C1 segment of cervical spinal cord (tissue), 14 donors: ENCODE measurements around the gene PSAT1.
A peak's percentile ranks its signal among the peaks of the same experiment; 100 is the strongest.
"Not testable (repeated sequence)": the region's sequence is repeated elsewhere in the genome, so short reads cannot be mapped to it uniquely, and the experiment has no call there.

ENCODE experiments used
- DNase-seq, 14 donors: peaks; one replicate each; lab custom pipeline; 2025; lab: John Stamatoyannopoulos, UW

PSAT1 gene

DNA sequence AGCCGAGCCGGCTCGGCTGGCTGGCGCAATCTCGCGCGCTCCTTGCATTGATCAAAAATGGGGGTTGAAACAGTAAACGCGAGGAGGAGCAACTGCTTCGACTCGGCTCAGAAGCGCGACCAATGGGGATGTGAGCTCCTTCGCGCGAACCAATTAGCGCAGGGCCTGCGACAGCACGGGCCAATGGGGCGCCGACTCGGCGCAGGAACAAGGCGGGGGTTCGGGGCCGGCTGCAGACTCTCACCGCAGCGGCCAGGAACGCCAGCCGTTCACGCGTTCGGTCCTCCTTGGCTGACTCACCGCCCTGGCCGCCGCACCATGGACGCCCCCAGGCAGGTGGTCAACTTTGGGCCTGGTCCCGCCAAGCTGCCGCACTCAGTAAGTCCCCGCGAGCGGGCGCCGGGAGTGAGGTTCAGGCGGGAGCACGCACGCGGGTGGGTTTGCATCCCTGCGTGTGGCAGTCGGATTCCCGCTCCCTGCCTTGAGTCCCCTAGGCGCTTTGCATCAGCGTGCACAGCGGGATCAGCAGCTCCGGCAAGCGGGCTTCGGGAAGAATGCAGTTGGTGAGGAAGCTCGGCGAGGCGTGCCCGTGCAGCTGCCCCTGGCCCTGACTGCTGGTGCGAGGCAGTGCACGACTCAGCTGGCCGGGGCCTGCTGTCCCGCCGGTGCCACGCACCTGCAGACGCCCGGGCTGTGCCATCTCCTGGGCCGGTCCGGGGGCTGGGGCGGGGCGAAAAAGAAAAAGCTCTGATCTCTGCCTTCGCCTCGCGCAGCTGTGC is at the start of gene PSAT1:
TSS of gene PSAT1 (plus strand) at position 233 of the 779 bp plus-strand sequence. CDS start at position 319, 86 bp downstream.
- DNase-seq, result peak; percentile 41 to 93 (median 84)

DNA sequence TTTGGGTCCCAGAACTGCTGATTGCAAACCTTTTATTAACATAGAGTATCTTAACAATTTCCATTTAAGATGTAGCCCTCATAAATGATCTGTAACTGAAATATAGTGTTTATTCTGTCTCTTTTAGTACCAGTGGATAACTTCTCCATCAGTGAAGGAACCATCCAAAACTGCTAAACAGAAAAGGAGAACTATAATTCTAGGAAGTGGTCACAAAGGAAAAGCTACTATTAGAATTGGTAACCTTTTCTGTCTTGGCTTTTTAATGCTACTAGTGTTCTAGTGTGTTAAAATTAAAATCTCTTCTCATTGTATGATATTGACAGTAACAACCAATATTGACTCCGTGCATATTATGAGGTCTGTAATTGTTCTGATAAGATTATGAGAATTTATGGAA is 48.3 kb upstream of the PSAT1 start:
- no peak for DNase-seq

DNA sequence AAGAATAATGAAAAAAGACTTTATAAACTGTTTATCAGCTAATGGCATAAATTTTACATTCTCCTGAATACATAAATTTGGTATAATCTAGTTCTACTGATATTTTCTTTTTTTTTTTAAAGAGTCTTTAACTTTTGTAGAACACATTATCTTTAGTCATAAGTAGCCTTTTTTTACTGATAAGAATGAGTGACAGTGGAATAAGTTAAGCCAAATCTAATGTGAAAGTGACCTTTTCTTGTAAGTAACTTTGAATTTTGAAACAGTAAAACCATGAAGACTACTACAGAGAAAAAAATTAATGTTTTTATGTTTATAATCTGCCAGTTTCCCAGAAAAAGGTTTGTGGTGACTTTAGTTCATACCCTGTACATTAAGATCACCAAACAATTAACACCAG is 47.4 kb upstream of the PSAT1 start:
- no peak for DNase-seq

DNA sequence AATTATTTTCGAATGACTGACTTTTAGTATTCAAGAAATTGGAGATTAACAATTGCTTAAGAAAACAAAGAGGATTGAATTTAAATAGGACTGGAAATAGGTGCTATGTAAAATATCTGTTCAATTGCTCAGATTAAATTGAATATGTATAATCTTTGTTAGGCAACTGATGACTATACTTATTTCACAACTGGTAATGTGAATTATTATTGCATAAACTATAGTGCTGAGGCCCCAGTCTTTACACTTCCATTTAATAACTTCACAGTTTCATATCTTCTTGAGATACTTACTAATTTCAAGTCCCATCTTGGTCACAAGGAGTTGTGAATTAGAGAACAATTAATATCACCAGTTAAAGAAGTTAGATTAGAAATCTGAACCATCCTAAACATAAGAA is 44.3 kb upstream of the PSAT1 start:
- no peak for DNase-seq

DNA sequence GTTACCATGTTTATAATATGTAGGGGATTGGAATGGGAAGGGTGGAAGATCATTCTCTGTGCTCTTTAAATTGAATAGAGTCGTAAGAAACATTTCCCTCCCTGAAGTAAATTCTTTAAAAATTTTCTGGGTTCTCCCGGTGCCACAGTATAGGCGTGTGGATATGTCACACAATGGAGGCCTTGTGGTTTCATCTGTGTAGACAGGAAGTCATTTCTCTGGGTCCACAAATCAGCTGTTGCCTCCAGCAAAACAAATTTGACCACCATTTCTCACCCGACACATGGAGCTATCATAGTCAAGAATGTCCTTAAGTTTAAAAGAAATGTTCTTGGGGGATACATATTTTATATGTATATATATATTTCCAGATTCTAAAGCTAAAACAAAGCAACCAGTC is 43.6 kb upstream of the PSAT1 start:
- DNase-seq, result no peak

DNA sequence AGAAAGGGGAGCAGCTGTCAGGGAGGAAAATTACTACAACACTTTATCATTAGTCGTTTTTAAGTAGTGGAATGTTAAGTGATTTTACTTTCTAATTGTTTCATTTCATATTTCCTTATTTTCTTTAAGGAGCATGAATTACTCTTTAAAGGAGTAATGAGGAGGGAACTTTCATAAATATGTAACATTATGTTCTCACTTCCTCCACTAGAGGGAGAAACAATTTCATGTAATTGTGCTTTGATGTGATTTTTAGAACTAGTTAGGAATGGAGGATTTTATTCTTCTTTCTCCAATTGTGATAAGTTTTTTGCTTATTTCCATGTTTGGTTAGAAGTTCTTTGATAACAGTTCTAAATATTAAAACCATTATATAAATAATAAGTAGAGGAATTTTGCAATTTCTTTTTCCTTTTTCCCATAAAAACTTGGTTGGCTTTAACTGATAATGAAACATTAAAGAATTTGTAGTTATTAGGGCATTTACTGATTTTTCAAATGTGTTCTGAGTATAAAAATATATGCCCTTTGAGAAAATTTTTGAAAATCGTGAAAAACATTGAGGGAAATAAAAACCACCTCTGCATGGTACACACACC is 35.4 kb upstream of the PSAT1 start:
- no peak for DNase-seq

DNA sequence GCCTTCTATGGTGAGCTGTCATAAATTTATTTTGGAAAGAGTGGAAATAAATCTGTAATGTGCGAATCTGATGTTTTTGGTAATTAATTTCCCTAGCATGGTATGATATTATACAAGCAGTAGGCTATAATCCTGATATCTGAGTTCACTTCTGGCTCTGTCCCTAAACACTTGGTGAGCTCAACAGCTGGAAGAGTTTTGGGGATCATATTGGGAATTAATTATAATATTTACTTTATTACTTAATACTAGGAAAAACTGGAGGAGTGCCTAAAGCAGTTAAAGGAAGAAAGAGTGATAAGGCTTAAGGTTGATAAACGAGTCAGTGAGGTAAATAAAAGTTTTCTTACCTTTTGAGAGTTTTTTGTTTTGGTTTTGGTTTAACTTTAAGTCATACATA is 34.3 kb upstream of the PSAT1 start:
- DNase-seq, result no peak

DNA sequence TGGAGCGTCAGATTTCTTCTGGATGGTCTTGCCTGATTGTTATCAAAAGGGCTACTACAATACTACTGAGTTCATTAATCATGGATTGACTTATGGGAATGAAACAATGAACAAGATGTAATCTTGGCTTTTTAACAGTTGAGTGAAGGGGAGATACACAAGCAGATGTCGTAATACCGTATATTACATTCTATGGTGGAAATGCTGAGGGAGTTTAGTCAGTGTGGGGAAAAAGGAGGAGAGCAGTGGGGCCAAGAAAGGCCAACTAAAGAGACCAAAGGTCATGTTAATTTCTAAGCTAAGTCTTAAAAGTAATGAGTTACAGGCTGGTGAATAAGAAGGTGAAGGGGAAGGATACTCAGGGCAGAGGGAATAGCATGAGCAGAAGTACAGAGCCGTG is 29.0 kb upstream of the PSAT1 start:
- DNase-seq, result no peak

DNA sequence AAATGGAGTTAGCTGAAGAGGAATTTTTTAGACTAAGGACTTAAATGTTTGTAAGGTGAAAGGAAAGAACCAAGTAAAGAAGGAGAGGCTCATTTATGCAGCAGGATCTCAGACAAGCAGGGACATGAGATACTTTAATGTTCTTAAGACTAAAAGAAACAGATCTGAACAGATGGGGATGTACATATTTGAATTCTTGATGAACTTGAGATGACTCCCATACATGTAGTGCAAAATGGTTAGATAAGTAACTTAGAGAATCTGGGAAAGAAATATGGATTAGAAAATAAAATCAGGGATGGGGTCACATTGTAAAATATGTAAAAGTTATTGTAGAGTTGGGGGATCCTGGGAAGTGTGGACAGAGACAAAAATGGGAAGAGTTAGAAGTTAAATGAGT is 27.1 kb upstream of the PSAT1 start:
- no peak for DNase-seq

DNA sequence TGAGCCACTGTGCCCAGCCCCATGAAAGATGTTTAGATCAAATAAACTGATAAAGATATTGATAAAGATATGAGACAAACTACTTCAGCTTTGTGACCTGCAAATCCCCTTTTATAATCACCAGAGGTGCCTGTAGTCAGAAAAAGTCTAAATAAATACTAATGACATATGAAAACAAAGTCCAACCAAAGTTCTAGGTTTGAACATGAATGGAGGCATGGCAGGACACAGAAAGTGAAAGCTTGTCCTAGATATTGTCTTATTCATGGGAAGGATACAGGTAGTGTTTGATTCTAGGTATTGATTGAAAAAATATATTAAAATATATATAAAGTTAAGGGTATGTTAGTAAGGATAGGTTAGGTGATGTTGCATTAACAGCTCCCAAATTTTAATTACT is 24.6 kb upstream of the PSAT1 start:
- no peak for DNase-seq

DNA sequence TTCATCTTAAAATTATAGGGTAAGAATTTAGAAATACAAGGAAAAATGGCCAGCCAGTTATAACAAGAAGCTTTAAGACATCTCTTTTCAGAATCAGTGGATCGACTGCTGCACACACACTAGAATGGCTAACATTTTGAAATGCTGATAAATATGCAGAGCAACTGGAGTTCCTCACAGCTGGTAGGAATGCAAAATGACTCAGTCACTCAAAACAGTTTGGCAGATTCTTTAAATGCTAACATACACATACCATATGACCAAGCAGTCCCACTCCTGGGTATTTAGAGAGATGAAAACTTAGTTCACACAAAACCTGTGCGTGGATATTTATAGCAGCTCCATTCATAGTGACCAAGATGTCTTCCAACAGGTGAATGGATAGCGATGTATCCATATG is 23.2 kb upstream of the PSAT1 start:
- no peak for DNase-seq

DNA sequence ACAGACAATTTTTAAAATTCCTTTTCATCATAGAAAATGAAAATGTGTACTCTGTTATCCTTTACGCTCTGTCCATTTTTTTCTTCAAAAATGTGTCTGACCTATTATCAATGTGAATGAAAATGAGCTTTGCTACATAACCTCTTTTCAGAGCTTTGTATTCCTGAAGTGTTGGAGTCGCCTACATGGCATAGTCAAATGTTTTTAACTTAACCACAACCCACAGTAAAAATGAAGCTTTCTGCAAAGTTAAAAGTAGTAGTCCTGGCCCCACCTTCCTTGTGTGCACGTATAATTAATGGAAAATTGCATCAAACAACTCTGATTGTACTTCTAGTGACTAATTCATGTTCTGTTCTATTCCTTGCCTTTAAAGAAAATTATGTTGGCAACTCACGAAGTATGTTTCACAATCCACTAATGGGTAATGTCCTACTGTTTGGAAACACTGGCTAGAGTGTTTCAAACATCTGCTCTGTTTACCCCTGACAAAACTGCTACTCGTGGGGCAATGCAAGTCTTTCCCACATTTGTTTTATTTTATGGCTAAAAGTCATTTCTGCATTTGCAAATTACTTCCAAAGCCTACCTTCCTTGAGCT is 18.6 kb upstream of the PSAT1 start:
- DNase-seq, result no peak

DNA sequence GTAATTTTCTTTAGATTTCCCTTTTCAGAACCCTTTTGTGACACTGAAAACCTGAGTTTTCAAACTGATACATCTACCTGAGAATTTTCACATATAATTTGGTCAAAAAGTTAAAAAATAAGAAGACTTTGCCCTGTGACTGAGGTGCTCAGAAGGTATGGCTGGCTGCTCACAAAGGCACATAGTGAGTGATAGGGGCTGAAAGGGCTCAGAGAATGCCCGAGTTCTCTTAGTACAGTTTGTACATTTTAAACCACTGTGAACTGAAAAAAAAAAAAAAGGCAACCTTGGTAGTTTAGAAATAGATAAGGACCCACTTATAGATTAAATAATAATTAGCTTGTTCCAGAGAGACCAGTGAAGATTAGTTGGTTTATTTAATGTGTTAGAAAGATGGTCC is 18.1 kb upstream of the PSAT1 start:
- no peak for DNase-seq

DNA sequence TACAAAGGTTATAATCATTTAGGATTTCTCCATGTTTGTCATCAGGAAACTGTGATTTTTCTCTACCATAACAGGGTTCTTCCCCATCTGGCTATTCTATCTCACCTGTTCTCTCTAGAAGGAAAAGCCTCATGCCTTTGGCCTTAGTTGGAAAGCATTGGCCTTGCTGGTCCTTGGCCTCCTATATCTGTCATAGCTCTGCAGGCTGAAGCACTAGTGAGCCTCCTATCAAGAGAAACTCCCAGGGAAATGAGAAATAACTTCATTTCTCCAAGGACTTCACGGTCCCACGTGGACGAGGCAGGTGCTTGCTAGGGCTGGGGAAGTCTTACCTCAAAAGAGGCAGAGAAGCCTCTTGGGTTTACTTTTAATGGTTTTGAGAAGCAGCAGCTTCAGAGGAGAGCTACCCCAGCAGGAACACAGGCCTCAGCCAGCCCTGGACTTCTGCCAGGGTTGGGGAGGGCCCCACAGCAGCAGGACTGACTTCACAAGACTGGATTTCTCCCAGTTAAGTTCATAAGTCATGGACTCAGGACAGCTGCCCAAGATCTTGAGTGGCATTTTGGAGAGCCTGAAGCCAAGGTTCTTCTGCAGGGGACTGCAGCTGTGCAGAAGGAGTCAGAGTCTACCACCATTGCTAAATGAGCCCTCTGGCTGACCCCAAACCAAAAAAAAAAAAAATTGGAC is 15.8 kb upstream of the PSAT1 start:
- peak in 10 of 14 donors; percentile 9 to 69 (median 30) for DNase-seq

DNA sequence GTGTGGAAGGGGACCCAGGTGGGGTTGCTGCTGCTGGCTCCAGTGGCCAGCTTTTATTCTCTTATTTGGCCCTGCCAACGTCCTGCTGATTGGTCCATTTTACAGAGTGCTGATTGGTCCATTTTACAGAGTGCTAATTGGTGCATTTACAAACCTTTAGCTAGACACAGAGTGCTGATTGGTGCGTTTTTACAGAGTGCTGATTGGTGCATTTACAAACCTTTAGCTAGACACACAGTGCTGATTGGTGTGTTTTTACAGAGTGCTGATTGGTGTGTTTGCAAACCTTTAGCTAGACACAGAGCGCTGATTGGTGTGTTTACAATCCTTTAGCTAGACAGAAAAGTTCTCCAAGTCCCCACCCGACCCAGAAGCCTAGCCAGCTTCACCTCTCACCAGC is 12.7 kb upstream of the PSAT1 start:
- not testable (repeated sequence) for DNase-seq

DNA sequence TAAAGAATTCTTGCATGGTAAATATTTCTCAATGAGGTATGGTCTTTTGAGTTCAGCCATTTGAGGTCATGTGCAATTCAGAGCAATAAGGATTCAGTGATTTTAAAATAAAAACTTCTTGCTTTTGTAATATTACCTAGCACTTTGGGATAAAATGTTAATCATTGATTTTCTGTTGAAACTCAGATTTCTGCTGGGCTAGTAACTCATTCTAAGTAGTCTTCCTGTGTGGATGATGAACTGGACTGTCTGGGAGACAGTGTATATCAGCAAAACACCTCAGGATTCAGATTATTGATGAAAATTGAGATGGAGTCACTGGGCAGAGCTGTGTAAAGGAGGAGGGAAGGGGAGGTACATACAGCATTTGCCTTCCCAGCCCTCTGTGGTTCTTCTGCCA is 10.8 kb upstream of the PSAT1 start:
- DNase-seq, result no peak

DNA sequence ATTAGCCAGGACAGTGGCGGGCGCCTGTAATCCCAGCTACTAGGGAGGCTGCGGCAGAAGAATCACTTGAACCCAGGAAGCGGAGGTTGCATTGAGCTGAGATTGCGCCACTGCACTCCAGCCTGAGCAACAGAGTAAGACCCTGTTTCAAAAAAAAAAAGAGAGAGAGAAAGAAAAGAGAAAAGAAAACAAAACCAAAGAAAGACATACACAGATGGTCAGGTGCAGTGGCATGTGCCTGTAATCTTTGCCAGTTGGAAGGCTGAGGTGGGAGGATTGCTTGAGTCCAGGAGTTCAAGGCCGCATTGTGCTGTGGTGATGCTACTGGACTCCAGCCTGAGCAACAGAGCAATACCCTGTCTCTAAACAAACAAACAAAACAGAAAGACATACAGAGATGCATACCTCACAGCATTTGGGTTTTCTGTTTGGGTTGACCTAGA is 10.0 kb upstream of the PSAT1 start:
- no peak for DNase-seq

DNA sequence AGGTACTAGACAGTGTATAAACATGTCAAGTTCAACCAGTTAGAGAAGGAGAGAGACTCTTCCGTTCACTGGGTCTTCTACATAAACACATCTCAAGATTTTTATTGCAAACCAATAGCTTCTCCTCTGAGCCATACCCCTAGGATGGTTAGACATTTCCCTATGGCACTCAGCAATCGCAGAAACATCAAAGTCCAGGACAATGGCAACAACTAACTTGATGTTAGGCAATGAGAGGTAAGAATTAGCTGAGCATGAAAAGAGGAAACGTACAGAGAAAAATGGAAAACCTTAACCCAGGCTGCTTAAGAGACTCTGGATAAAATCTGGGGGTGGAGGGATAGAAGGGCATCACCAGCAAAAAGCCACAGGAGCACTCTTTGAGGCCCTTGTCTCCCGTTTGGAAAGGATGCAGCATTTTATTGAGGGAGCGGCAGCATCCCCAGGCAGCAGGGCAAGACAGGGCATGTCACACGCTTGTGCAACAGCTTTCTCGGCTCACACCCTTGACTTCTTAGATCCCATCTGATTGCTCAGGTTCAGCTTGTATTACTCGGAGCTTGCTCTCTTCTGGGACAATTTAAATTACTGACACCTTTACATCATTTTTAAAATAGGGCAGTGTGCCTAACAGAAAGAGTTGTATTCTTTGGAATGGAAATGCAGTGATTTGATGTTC is 8.6 kb upstream of the PSAT1 start:
- DNase-seq, result no peak

DNA sequence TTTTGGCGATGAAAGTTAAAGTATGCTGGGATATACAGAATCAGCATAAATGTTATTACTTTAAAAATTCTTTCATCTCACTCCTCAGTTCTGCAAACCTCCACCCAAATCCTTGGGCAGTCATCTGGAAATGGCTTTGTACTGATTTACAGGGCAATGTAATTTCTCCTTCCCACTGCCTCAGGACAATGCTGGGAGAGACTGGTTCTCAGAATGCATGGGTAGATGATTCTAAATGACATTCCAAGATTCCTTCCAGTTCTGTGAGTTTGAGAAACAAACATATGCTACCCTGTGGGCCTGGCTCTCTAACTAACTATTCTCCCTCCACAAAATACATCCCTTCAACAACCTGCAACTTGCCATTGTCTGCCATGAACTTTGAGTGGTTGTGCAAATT is 7.5 kb upstream of the PSAT1 start:
- DNase-seq, result no peak

DNA sequence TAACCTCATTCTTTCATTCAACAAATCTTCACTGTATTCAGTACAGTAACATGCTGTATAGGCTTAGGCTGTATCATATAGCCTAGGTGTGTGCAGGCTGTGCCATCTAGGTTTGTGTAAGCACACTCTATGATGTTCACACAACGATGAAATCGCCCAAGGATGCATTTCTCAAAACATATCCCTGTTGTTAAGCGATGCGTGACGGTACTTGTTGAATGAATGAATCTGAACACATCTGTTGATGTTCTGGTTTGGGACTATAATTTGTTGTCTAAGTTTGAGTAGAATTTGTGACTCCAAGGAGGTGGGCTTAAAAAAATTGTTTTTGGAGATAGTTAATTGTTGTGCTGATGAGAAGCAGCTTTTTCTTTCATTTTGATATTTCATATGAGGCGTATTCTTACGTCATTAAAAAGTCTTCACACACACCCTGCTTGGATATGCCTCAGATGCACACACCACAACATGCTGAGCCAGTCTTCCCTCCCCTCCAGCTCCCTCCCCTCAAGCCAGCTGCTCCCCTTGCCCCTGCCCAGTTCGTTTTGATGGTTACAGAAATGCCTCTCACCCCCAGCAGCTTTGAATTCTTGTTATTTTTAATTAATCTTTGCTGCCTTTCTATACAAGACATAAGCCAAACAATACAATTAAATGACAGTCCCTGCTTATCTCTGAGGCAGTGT is 5.5 kb upstream of the PSAT1 start:
- no peak for DNase-seq

DNA sequence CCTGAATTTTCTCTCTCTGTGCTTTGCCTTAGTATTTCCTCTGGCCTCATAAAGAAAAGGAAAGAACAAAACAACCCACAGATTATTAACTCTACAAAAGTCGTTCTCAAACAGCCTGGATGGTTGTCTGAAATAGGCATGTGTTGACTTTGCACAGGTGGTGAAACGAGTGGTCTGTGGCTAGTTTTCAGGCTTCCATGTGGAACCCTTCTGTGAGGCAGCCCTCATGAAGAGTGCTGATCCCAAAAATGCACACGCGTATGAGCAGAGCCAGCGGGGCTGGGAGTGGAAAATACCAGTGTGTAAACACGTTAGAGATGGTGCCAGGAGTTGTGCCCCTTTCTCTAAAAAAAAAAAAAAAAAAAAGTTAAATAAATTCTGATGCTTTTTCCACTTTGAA is 4.9 kb upstream of the PSAT1 start:
- DNase-seq, result no peak
